NCI-H146 (cell line): ENCODE results near the gene SEPTIN12.

Source experiments
- DNase-seq: peaks from one replicate; lab custom pipeline; 2025; lab: John Stamatoyannopoulos, UW

SEPTIN12 gene

DNA sequence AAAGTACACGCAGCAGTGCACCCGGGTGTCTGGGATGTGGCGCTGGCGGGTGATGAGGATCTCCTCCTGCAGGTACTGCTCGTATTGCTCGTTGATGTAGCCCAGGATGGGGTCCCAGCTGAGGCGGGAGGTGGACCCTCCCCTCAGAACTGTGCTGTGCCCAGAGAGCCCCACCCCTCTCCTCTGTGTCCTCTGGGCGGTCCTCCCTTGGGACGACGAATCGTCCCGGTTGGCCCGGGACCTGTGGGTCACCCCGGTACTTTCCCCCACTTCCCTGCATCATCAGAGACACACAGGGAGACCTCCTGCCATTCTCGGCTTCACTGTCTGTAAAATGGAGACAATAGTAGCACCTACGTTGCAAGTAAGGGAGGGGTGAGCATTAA, 4.2 kb downstream of the SEPTIN12 start:
- no peak for DNase-seq

GRCh38 chr16:4783251-4783950, 4.7 kb downstream of the SEPTIN12 start:
- DNase-seq: no peak

GRCh38 chr16:4780235-4780634, 7.9 kb downstream of the SEPTIN12 start:
- no peak for DNase-seq

DNA sequence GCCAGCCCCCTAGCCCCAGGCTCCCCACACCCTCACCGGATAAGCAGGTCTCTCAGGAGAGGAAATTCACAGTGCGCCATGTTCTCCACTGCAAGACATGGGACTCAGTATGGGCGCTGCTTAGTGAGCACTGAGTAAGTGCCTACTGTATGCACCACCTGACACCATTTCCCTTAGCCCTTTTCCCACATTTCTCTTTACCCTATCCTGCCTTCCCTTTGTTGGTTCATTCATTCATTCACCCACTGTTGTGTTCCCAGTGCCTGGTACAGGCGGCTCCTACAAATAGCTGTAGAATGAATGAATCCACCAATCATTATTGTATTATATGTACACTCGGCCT, 10.1 kb downstream of the SEPTIN12 start:
- DNase-seq: no peak

DNA sequence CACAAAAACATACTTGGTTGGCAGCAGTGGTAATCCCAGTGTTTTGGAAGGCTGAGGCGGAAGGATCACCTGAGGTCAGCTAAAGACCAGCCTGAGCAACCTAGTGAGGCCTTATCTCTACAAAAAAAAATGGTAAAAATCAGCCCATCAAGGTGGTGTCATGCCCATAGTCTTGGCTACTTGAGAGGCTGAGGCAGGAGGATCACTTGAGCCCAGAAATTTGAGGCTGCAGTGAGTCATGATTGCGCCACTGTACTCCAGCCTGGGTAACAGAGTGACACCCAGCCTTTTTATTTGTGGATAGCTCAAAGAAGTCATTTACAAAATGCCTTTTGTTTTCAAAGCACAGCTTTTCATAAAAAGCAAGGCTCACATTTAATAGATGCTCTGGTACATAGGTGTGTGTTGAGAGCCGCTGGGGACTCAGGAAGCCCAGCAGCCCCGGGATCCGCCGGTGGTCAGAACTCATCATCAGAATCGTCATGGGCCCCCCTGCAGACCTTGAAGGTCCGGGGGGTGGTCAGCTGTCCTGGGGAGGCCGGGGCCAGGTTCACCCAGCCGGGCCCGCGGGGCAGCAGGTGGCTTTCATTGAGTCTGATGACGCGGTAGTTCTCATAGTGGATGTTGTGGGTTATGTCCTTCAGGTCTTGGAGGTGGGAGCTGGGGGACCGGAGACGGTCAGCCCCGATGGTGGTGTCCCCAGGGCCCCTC, 10.7 kb downstream of the SEPTIN12 start:
- no peak for DNase-seq

- no peak for DNase-seq
Observed at GRCh38 chr16:4776141-4776705, 11.9 kb downstream of the SEPTIN12 start.

DNA sequence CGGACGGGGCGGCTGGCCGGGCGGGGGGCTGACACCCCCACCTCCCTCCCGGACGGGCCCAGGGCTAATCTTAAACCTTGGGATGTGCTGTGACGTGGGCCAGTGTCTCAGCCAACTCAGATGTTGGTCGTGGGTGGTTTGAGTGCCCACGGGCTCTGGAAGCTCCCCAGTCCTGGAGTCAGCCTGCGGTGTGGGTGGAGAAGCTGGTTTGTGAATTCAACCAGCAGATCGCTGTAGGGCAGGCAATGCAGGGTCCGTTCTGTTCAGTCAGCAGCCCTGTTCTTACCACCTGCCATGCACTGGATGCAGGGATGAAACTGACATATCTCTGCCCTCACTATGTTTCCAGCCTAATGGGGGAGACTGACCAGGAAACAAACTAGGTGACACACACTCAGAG, 13.1 kb downstream of the SEPTIN12 start:
- DNase-seq: no peak

DNA sequence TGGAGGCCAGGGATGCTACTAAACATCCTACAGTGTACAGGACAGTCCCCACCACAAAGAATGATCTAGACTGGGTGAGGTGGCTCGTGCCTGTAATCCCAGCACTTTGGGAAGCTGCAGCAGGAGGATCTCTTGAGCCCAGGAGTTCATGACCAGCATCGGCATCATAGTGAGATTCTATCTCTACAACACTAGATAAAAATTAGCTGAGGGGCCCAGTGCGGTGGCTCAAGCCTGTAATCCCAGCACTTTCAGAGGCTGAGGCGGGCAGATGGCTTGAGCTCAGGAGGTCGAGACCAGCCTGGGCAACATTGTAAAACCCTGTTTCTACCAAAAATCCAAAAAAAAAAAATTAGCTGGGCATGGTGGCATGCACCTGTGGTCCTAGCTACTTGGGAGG, 15.8 kb downstream of the SEPTIN12 start:
- no peak for DNase-seq

GRCh38 chr16:4771646-4772045, 16.5 kb downstream of the SEPTIN12 start:
- no peak for DNase-seq

GRCh38 chr16:4769306-4769638, 18.9 kb downstream of the SEPTIN12 start:
- no peak for DNase-seq

- DNase-seq: peak; percentile 97
Observed at GRCh38 chr16:4768549-4769305, 19.4 kb downstream of the SEPTIN12 start.

DNA sequence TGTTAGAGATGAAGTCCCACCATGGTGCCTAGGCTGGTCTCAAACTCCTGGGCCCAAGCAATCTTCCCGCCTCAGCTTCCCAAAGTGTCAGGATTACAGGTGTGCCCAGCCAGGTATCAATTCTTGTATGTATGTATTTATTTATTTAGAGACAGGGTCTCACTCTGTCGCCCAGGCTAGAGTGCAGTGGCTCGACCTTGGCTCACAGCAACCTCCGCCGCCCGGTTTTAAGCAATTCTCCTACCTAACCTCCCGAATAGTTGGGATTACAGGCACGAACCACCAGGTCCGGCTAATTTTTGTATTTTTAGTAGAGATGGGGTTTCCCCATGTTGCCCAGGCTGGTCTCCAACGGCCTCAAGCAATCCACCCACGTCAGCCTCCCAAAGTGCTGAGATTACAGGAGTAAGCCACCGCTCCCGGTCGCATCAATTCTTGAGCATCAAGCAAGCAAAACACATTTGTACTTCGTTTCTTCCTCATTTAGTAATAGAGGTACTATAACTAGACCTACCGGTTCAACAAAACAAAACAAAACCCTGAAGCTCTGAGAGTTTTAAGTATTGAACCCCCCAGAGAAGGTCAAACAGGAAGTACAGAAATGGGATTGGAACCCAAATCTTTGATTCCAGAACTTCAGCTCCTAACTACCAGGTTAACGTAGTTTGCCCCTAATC, 20.1 kb downstream of the SEPTIN12 start:
- peak; percentile 45 for DNase-seq

DNA sequence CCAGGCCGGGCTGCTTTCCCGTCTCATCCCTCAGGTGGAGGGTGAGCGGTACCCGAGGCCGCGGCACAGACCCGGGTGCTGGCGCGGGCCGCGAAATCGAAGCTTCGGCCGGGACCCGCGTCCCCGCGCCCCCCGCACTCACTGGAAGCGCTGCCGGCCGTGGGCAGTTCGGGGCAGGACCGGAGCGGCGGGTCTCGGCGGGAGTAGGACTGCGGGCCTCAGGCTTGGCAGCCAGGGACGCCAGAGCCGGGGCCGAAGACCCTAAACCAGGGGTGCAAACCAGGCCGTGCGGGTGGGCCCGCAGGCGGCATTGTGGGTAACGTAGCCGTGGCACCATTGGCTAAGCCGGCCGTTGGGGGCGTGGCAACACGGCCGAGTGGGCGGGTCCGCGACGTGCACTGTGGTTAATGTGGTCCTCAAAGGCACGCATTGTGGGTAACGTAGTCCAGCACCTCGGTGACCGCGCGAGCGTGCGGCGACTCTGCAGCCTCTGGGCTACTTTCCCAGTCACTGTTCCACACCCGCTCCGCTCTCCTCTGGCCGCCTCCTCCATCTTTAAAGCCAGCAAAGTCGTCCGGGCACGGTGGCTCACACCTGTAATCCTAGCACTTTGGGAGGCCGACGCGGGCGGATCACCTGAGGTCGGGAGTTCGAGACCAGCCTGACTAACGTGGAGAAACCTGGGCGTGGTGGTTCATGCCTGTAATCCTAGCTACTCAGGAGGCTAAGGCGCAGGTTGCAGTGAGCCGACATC, 21.1 kb downstream of the SEPTIN12 start, which contains the start of gene ZNF500:
TSS of gene ZNF500 (minus strand) at position 288 of the 754 bp plus-strand sequence. CDS start 1,184 bp downstream, outside the sequence.
- peak; percentile 98 for DNase-seq

GRCh38 chr16:4765511-4766474, 22.4 kb downstream of the SEPTIN12 start:
- DNase-seq: peak; percentile 42

GRCh38 chr16:4763791-4764190, 24.4 kb downstream of the SEPTIN12 start:
- no peak for DNase-seq

GRCh38 chr16:4762205-4762604, 25.9 kb downstream of the SEPTIN12 start:
- no peak for DNase-seq

GRCh38 chr16:4760221-4760910, 27.8 kb downstream of the SEPTIN12 start:
- DNase-seq: no peak

- no peak for DNase-seq
Observed at GRCh38 chr16:4755687-4756086, 32.5 kb downstream of the SEPTIN12 start.

DNA sequence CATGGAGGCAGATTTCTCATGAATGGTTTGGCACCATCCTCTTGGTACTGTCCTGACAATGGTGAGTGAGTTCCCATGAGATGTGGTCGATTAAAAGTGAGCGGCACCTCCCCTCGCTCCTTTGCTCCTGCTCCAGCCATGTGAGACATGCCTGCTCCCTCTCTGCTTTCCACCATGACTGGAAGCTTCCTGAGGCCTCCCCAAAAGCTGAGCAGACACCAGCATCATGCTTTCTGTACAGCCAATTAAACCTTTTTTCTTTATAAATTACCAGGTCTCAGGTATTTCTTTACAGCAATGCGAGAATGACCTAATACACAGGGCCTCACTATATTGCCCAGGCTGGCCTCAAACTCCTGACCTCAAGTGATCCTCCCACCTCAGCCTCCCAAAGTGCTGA, 33.3 kb downstream of the SEPTIN12 start:
- no peak for DNase-seq

DNA sequence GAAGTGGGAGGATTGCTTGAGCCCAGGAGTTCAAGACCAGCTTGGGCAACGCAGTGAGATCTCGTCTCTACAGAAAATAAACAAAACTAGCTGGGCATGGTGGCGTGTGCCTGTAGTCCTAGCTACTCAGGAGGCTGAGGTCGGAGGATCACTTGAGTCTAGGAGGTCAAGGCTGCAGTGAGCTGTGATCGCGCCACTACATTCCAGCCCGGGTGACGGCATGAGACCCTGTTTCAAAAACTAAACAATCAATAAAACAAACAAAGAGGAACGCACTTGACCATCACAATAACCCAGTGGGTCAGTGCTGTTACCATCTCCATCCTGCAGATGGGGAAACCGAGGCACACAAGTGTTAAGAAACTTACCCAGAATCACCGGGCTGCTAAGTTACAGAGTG, 34.9 kb downstream of the SEPTIN12 start:
- no peak for DNase-seq
